ENCODE results near the gene TBL3. TPM values are rescaled to one million over a fixed set of nuclear protein-coding genes. Genes with fewer than 3 reads are reported as not detected.

Gene TBL3
- total RNA-seq, 6 donors from 2014 or later = 22.0 to 51.6 (median 35.0) TPM

GRCh38 chr16:1978476-1979120 is 6.7 kb downstream of the TBL3 start:
- TF ChIP-seq EP300 (IDR thresholded peaks at IDR 0.05) (no peak), POLR2AphosphoS5 (IDR thresholded peaks at IDR 0.05) (no peak), POLR2A (IDR thresholded peaks at IDR 0.05) (no peak)
- TF ChIP-seq, protein P1, sequence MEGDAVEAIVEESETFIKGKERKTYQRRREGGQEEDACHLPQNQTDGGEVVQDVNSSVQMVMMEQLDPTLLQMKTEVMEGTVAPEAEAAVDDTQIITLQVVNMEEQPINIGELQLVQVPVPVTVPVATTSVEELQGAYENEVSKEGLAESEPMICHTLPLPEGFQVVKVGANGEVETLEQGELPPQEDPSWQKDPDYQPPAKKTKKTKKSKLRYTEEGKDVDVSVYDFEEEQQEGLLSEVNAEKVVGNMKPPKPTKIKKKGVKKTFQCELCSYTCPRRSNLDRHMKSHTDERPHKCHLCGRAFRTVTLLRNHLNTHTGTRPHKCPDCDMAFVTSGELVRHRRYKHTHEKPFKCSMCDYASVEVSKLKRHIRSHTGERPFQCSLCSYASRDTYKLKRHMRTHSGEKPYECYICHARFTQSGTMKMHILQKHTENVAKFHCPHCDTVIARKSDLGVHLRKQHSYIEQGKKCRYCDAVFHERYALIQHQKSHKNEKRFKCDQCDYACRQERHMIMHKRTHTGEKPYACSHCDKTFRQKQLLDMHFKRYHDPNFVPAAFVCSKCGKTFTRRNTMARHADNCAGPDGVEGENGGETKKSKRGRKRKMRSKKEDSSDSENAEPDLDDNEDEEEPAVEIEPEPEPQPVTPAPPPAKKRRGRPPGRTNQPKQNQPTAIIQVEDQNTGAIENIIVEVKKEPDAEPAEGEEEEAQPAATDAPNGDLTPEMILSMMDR (IDR thresholded peaks at IDR 0.05) = no peak
- H3K4me1 ChIP-seq = peaks cover 6 to 48% (median 19%) of the 10 kb centered on the region in 4 donors

GRCh38 chr16:1979271-1980029 is 7.6 kb downstream of the TBL3 start:
- peak overlapping the region; percentile 70 to 79 (median 76) for H3K27ac ChIP-seq
- TF ChIP-seq POLR2A (IDR thresholded peaks at IDR 0.05) (peak in 3 of 4 donors; percentile 36 to 69 (median 64)), POLR2AphosphoS5 (IDR thresholded peaks at IDR 0.05) (peak in 1 of 2 donors; percentile 24), EP300 (IDR thresholded peaks at IDR 0.05) (no peak)
- TF ChIP-seq, protein P1 (IDR thresholded peaks at IDR 0.05) = no peak
- WGBS, 2 donors = 33 to 43% methylated on average over 15 to 45 of the region's 70 CpGs
- H3K4me1 ChIP-seq = peaks cover 6 to 47% (median 18%) of the 10 kb centered on the region in 4 donors
- DNase-seq (peak; percentile 92 to 96), ATAC-seq (ENCODE audit: low FRiP score in 2 of 2) (peak in 1 of 2 donors; percentile 82)
- H3K27me3 ChIP-seq = peaks cover 0 to 24% (median 10%) of the 10 kb centered on the region in 4 donors
- no peaks in the 10 kb centered on the region for H3K9me3 ChIP-seq
- peak overlapping the region in 3 of 4 donors; percentile 44 to 55 (median 54) for H3K4me3 ChIP-seq
- H3K36me3 ChIP-seq = peaks cover 14 to 46% (median 43%) of the 10 kb centered on the region in 4 donors

More at GRCh38 chr16:1978476-1979120, 6.7 kb downstream of the TBL3 start:
- DNase-seq (peak in 1 of 2 donors; percentile 87), ATAC-seq (ENCODE audit: low FRiP score in 2 of 2) (no peak)
- H3K9me3 ChIP-seq = no peaks in the 10 kb centered on the region
- H3K36me3 ChIP-seq = peaks cover 14 to 52% (median 47%) of the 10 kb centered on the region in 4 donors
- H3K27ac ChIP-seq = peak overlapping the region; percentile 70 to 79 (median 76)
- peak overlapping the region in 3 of 4 donors; percentile 44 to 55 (median 54) for H3K4me3 ChIP-seq
- WGBS, 2 donors = 75 to 85% methylated on average over 13 to 33 of the region's 37 CpGs
- H3K27me3 ChIP-seq = peaks cover 0 to 24% (median 10%) of the 10 kb centered on the region in 4 donors

DNA sequence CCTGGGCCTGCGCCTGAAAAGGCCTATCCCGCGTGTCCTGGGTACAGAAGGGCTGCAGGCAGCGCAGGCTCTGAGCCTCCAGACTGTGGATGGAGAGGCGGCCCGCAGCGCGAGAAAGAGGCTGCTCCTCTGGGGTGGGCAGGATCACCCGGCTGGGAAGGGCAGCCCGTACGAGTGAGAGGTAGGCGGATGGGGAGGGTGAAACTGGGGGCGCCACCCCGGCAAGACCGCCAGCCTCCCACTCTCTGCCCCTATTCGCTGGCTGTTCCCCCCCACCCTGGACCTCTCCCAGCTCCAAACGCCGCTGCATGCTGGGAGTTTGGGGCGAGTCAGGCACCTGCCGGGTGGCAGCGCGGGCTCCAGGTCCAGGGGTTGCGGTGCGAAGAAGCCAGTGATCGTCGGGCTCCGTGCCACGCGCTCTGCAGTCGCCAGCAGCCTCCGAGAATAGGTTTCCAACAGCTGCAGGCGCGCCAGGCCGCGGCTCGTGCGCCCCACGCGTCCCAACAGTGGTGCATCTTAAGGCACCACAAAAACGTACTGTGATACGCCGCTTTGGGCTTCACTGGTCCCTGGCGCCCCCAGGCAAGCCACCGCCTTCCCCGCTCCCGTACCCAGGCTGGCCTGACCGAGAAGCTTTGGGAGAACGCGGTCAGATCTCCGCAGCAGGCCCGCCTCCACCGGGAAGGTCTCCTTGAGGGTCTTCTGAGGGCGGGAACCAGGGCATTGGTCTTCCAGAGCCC is 8.3 kb downstream of the TBL3 start:
- 8 to 23% methylated on average over 5 to 51 of the region's 53 CpGs for WGBS, 2 donors
- peak in 1 of 2 donors; percentile 88 for DNase-seq
- no peak for ATAC-seq (ENCODE audit: low FRiP score in 2 of 2)
- TF ChIP-seq, protein P1 (IDR thresholded peaks at IDR 0.05) = no peak
- TF ChIP-seq POLR2A (IDR thresholded peaks at IDR 0.05) = no peak
- no peak for TF ChIP-seq EP300 (IDR thresholded peaks at IDR 0.05)
- no peak for TF ChIP-seq POLR2AphosphoS5 (IDR thresholded peaks at IDR 0.05)
- no peaks in the 10 kb centered on the region for H3K9me3 ChIP-seq
- peak overlapping the region; percentile 70 to 79 (median 76) for H3K27ac ChIP-seq
- peak overlapping the region in 3 of 4 donors; percentile 44 to 55 (median 54) for H3K4me3 ChIP-seq
- peaks cover 0 to 24% (median 10%) of the 10 kb centered on the region in 4 donors for H3K27me3 ChIP-seq
- H3K4me1 ChIP-seq = peaks cover 13 to 54% (median 25%) of the 10 kb centered on the region in 4 donors
- peaks cover 14 to 39% (median 36%) of the 10 kb centered on the region in 4 donors for H3K36me3 ChIP-seq

GRCh38 chr16:1980770-1981087 is 8.9 kb downstream of the TBL3 start:
- no peak overlapping the region for H3K4me3 ChIP-seq
- WGBS, 2 donors = 30% methylated on average over 15 of the region's 16 CpGs; no CpG with 5 or more reads in 1 of the 2 donors
- DNase-seq (peak in 1 of 2 donors; percentile 71), ATAC-seq (ENCODE audit: low FRiP score in 2 of 2) (no peak)
- H3K27me3 ChIP-seq = peaks cover 0 to 24% (median 10%) of the 10 kb centered on the region in 4 donors
- H3K36me3 ChIP-seq = peaks cover 9 to 36% (median 34%) of the 10 kb centered on the region in 4 donors
- TF ChIP-seq POLR2AphosphoS5 (IDR thresholded peaks at IDR 0.05) = no peak
- TF ChIP-seq, protein P1 (IDR thresholded peaks at IDR 0.05) = no peak
- TF ChIP-seq POLR2A (IDR thresholded peaks at IDR 0.05) = no peak
- no peak for TF ChIP-seq EP300 (IDR thresholded peaks at IDR 0.05)
- no peak overlapping the region for H3K27ac ChIP-seq
- H3K9me3 ChIP-seq = no peaks in the 10 kb centered on the region
- H3K4me1 ChIP-seq = peaks cover 15 to 57% (median 28%) of the 10 kb centered on the region in 4 donors

Measured in upper lobe of left lung (tissue), 6 donors.